ENCODE results near the gene CHST11. TPM values are rescaled to one million over a fixed set of nuclear protein-coding genes. Genes with fewer than 3 reads are reported as not detected.

The CHST11 gene
- total and polyA plus RNA-seq, 4 donors, result 0.57 to 11.1 (median 3.7) TPM

- no peak for TF ChIP-seq SP1 (IDR thresholded peaks at IDR 0.05)
Observed at GRCh38 chr12:104415342-104415980, 41.3 kb upstream of the CHST11 start (continued).

DNA sequence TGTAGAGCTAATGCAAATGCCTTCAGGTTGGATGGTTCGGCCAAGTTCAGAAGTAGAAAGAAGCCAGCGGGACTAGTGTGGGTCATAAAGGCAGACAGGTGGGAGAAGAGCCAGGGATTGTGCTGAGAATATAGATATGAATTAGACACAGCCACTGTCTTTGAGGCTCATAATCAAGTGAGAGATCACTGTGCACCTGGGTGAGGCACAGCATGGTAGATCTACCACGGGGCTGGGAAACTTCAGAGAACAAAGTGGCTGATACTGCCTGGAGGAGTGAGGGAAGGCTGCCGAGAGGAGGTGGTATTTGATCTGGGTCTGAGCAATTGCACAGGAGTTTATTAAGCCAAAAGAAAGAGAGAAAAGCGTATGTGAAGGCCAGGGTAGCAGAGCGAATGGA, 40.6 kb upstream of the CHST11 start:
- 84% methylated on average over 6 of the region's 6 CpGs for WGBS
- DNase-seq (ENCODE audit: low spot score), result no peak
- TF ChIP-seq HNF4G (IDR thresholded peaks at IDR 0.05) (no peak), TAF1 (conservative IDR thresholded peaks at IDR 0.05) (no peak)
- TF ChIP-seq, protein P1, sequence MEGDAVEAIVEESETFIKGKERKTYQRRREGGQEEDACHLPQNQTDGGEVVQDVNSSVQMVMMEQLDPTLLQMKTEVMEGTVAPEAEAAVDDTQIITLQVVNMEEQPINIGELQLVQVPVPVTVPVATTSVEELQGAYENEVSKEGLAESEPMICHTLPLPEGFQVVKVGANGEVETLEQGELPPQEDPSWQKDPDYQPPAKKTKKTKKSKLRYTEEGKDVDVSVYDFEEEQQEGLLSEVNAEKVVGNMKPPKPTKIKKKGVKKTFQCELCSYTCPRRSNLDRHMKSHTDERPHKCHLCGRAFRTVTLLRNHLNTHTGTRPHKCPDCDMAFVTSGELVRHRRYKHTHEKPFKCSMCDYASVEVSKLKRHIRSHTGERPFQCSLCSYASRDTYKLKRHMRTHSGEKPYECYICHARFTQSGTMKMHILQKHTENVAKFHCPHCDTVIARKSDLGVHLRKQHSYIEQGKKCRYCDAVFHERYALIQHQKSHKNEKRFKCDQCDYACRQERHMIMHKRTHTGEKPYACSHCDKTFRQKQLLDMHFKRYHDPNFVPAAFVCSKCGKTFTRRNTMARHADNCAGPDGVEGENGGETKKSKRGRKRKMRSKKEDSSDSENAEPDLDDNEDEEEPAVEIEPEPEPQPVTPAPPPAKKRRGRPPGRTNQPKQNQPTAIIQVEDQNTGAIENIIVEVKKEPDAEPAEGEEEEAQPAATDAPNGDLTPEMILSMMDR (IDR thresholded peaks at IDR 0.05; ENCODE audit: low read depth, low read length, missing input control), result no peak

GRCh38 chr12:104416585-104416984, 40.2 kb upstream of the CHST11 start:
- Histone ChIP-seq H3K4me1 (ENCODE audit: control insufficient read depth in 4 of 4, insufficient read depth in 4 of 4, low read length in 3 of 4) (no peaks in the 10 kb centered on the region), H3K27me3 (ENCODE audit: control insufficient read depth in 4 of 4, insufficient read depth in 4 of 4, low read length in 3 of 4) (no peaks in the 10 kb centered on the region), H3K27ac (ENCODE audit: low read depth in 1 of 2, low read length in 2 of 2) (no peak overlapping the region), H3K9ac (ENCODE audit: low read depth in 1 of 2, low read length in 2 of 2) (no peak overlapping the region), H3K36me3 (ENCODE audit: control insufficient read depth in 4 of 4, insufficient read depth in 3 of 4, low read depth in 1 of 4, low read length in 3 of 4) (no peaks in the 10 kb centered on the region), H3K9me3 (ENCODE audit: control insufficient read depth in 4 of 4, low read length in 3 of 4) (no peaks in the 10 kb centered on the region), H3K4me3 (ENCODE audit: low read depth in 1 of 3, low read length in 3 of 3) (no peak overlapping the region)
- 40% methylated on average over 1 of the region's 1 CpG for WGBS
- no peak for DNase-seq (ENCODE audit: low spot score)
- TF ChIP-seq FOXA2 (IDR thresholded peaks at IDR 0.05), result no peak

More for the DNA sequence above, 40.6 kb upstream of the CHST11 start:
- Histone ChIP-seq H3K4me1 (ENCODE audit: control insufficient read depth in 4 of 4, insufficient read depth in 4 of 4, low read length in 3 of 4) (no peaks in the 10 kb centered on the region), H3K27ac (ENCODE audit: low read depth in 1 of 2, low read length in 2 of 2) (no peak overlapping the region), H3K9ac (ENCODE audit: low read depth in 1 of 2, low read length in 2 of 2) (no peak overlapping the region), H3K4me3 (ENCODE audit: low read depth in 1 of 3, low read length in 3 of 3) (no peak overlapping the region), H3K9me3 (ENCODE audit: control insufficient read depth in 4 of 4, low read length in 3 of 4) (no peaks in the 10 kb centered on the region), H3K27me3 (ENCODE audit: control insufficient read depth in 4 of 4, insufficient read depth in 4 of 4, low read length in 3 of 4) (no peaks in the 10 kb centered on the region), H3K36me3 (ENCODE audit: control insufficient read depth in 4 of 4, insufficient read depth in 3 of 4, low read depth in 1 of 4, low read length in 3 of 4) (no peaks in the 10 kb centered on the region)

DNA sequence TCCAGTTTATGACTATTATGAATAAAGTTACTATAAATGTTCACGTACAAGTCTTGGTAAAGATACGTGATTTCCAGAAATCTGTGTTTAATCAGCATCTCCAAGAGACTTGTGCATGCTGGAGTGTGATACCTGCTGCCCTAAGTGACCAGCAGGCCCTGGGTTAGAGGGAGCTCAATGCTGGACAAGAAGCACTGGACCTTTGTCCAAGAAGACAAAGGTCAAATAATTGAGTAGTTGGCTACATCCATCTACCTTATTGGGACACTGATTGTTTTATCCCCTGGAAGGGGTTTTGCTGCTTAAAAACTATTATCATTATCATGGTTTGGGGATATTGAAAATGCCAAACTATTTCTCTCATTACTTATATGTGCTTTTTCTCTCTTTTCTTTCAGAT, 37.0 kb upstream of the CHST11 start:
- Histone ChIP-seq H3K4me3 (ENCODE audit: low read depth in 1 of 3, low read length in 3 of 3) (no peak overlapping the region), H3K9me3 (ENCODE audit: control insufficient read depth in 4 of 4, low read length in 3 of 4) (no peaks in the 10 kb centered on the region), H3K4me1 (ENCODE audit: control insufficient read depth in 4 of 4, insufficient read depth in 4 of 4, low read length in 3 of 4) (no peaks in the 10 kb centered on the region), H3K36me3 (ENCODE audit: control insufficient read depth in 4 of 4, insufficient read depth in 3 of 4, low read depth in 1 of 4, low read length in 3 of 4) (no peaks in the 10 kb centered on the region), H3K27ac (ENCODE audit: low read depth in 1 of 2, low read length in 2 of 2) (no peak overlapping the region), H3K27me3 (ENCODE audit: control insufficient read depth in 4 of 4, insufficient read depth in 4 of 4, low read length in 3 of 4) (no peaks in the 10 kb centered on the region), H3K9ac (ENCODE audit: low read depth in 1 of 2, low read length in 2 of 2) (no peak overlapping the region)
- DNase-seq (ENCODE audit: low spot score), result no peak
- TF ChIP-seq MAX (IDR thresholded peaks at IDR 0.05), result no peak
- TF ChIP-seq HNF4A (conservative IDR thresholded peaks at IDR 0.05), result peak; percentile 42 to 54
- TF ChIP-seq GABPA (IDR thresholded peaks at IDR 0.05 in 1 of 2, conservative IDR thresholded peaks at IDR 0.05 in 1 of 2), result no peak
- TF ChIP-seq RXRA (IDR thresholded peaks at IDR 0.05), result no peak
- TF ChIP-seq, protein P2, sequence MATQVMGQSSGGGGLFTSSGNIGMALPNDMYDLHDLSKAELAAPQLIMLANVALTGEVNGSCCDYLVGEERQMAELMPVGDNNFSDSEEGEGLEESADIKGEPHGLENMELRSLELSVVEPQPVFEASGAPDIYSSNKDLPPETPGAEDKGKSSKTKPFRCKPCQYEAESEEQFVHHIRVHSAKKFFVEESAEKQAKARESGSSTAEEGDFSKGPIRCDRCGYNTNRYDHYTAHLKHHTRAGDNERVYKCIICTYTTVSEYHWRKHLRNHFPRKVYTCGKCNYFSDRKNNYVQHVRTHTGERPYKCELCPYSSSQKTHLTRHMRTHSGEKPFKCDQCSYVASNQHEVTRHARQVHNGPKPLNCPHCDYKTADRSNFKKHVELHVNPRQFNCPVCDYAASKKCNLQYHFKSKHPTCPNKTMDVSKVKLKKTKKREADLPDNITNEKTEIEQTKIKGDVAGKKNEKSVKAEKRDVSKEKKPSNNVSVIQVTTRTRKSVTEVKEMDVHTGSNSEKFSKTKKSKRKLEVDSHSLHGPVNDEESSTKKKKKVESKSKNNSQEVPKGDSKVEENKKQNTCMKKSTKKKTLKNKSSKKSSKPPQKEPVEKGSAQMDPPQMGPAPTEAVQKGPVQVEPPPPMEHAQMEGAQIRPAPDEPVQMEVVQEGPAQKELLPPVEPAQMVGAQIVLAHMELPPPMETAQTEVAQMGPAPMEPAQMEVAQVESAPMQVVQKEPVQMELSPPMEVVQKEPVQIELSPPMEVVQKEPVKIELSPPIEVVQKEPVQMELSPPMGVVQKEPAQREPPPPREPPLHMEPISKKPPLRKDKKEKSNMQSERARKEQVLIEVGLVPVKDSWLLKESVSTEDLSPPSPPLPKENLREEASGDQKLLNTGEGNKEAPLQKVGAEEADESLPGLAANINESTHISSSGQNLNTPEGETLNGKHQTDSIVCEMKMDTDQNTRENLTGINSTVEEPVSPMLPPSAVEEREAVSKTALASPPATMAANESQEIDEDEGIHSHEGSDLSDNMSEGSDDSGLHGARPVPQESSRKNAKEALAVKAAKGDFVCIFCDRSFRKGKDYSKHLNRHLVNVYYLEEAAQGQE (IDR thresholded peaks at IDR 0.05), result no peak
- TF ChIP-seq RAD21 (IDR thresholded peaks at IDR 0.05), result no peak
- TF ChIP-seq YY1 (IDR thresholded peaks at IDR 0.05), result no peak
- no peak for TF ChIP-seq FOXA2 (IDR thresholded peaks at IDR 0.05)
- 97% methylated on average over 2 of the region's 2 CpGs for WGBS

All from liver (tissue), 9 donors.